Activated naive CD4-positive, alpha-beta T cell treated with anti-CD3 and anti-CD28 coated beads, Interleukin-2, amount 10 ng/mL, durations not matched to agents 7 days and 5 days (primary cell): ENCODE data around the gene S100A6.
"Not testable (repeated sequence)": the region's sequence is repeated elsewhere in the genome, so short reads cannot be mapped to it uniquely, and the experiment has no call there.

Experiments
- CTCF ChIA-PET: fragments of 350-600 bp; sonication (Branson Sonifier 250); formaldehyde crosslinking; loops from one replicate; lab custom pipeline; 2021; ENCODE audit warnings: antibody characterized with exemption; lab: Charles Lee
- DNase-seq: peaks from one replicate; pipeline ENCODE4 v3.0.0-alpha.2; 2020
- H3K27ac Mint-ChIP-seq: one replicate; pipeline ENCODE4 v1.8.0; 2021; ENCODE audit warnings: mild to moderate bottlenecking, moderate library complexity, mixed read lengths
- H3K27me3 Mint-ChIP-seq: one replicate; pipeline ENCODE4 v1.8.0; 2021; ENCODE audit warnings: mild to moderate bottlenecking, mixed read lengths
- H3K36me3 Mint-ChIP-seq: one replicate; pipeline ENCODE4 v1.8.0; 2021; ENCODE audit warnings: mixed read lengths
- H3K4me1 Mint-ChIP-seq: one replicate; pipeline ENCODE4 v1.8.0; 2021; ENCODE audit warnings: mixed read lengths
- H3K4me3 Mint-ChIP-seq: one replicate; pipeline ENCODE4 v1.8.0; 2021; ENCODE audit warnings: mild to moderate bottlenecking, moderate library complexity, mixed read lengths
- H3K9me3 Mint-ChIP-seq: one replicate; pipeline ENCODE4 v1.8.0; 2021; ENCODE audit warnings: mixed read lengths

Gene S100A6

GRCh38 chr1:153535242-153536011, at the start of gene S100A6:
Gene S100A6 (minus strand): TSS chr1:153535991. CDS start chr1:153535339, 652 bp downstream.
- peak; percentile 67 for DNase-seq
- CTCF ChIA-PET = interaction anchor here (1.0 to 8.2 kb wide), 7 partner anchors 9 to 41 kb away, joined by 3 to 204 read pairs (median 10); partner anchors contain the start of gene S100A4
- Mint-ChIP-seq H3K4me1 (peaks cover 79% of the 10 kb centered on the region), H3K4me3 (peak within 1 kb of the TSS; percentile 82), H3K9me3 (no peaks in the 10 kb centered on the region), H3K27ac (peak within 1 kb of the TSS; percentile 91), H3K27me3 (no peaks in the 10 kb centered on the region), H3K36me3 (peaks cover 34% of the 10 kb centered on the region)

GRCh38 chr1:153585006-153585405, 49.2 kb upstream of the S100A6 start:
- no peaks in the 10 kb centered on the region for H3K36me3 Mint-ChIP-seq
- H3K4me1 Mint-ChIP-seq = no peaks in the 10 kb centered on the region
- H3K27ac Mint-ChIP-seq = no peak overlapping the region
- CTCF ChIA-PET = interaction anchor here (1.5 kb wide), 1 partner anchor 74 kb away, joined by 3 read pairs; no protein-coding TSS in a partner anchor
- H3K4me3 Mint-ChIP-seq = no peak overlapping the region
- H3K9me3 Mint-ChIP-seq = no peaks in the 10 kb centered on the region
- H3K27me3 Mint-ChIP-seq = peaks cover 29% of the 10 kb centered on the region
- no peak for DNase-seq

DNA sequence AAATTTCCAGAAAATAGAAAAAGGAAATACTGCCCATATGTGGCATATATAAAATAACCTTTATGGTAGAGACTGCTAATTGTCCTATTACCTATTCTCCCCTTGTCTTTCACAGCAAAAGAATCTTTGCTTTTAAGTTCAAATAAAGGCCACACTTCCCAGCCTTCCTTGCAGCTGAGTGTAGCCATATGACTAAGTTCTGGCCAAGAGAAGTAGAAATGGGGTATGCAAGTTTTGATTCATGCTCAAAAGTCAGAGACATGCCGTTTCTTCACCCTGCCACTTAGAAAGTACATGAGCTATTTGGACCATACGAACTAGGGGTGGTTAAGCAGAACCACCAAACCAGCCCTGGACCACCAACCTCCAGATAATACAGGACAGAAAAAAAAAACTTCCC, 48.2 kb upstream of the S100A6 start:
- H3K4me3 Mint-ChIP-seq = no peak overlapping the region
- CTCF ChIA-PET = no interaction called here
- no peaks in the 10 kb centered on the region for H3K36me3 Mint-ChIP-seq
- no peaks in the 10 kb centered on the region for H3K4me1 Mint-ChIP-seq
- no peaks in the 10 kb centered on the region for H3K9me3 Mint-ChIP-seq
- H3K27ac Mint-ChIP-seq = no peak overlapping the region
- H3K27me3 Mint-ChIP-seq = peaks cover 37% of the 10 kb centered on the region
- DNase-seq = no peak

DNA sequence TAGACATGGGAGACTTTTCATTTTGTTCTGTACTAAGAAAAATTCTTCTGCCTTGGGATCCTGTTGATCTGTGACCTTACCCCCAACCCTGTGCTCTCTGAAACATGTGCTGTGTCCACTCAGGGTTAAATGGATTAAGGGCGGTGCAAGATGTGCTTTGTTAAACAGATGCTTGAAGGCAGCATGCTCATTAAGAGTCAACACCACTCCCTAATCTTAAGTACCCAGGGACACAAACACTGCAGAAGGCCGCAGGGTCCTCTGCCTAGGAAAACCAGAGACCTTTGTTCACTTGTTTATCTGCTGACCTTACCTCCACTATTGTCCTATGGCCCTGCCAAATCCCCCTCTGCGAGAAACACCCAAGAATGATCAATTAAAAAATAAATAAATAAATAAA, 47.7 kb upstream of the S100A6 start:
- CTCF ChIA-PET, DNase-seq, H3K27ac Mint-ChIP-seq, H3K4me3 Mint-ChIP-seq, H3K36me3 Mint-ChIP-seq, H3K4me1 Mint-ChIP-seq, H3K9me3 Mint-ChIP-seq: not testable (repeated sequence)
- H3K27me3 Mint-ChIP-seq = peaks cover 41% of the 10 kb centered on the region

GRCh38 chr1:153582836-153583235, 47.0 kb upstream of the S100A6 start:
- CTCF ChIA-PET, DNase-seq, H3K4me1 Mint-ChIP-seq, H3K27ac Mint-ChIP-seq, H3K9me3 Mint-ChIP-seq, H3K36me3 Mint-ChIP-seq, H3K4me3 Mint-ChIP-seq: not testable (repeated sequence)
- peaks cover 46% of the 10 kb centered on the region for H3K27me3 Mint-ChIP-seq

DNA sequence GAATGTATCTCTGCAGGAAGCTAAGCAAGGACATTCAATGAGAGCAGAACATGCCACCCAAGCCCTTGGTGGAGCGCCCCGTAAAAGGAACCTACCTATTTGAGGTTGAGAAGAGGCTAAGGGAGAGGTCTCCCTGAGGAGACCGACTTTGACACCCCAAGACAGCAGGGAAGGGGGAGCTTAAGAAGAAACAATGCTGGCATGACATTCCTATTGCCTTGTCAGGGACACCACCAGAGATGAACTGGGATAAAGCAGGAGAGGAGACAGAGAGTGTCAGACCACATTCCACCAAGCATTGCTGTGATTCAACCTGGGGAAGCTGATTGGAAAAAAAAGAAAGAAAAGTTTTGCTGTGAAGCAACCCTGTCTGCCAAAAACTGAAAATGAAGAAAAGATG, 43.1 kb upstream of the S100A6 start:
- Mint-ChIP-seq H3K36me3 (no peaks in the 10 kb centered on the region), H3K4me1 (peaks cover 8% of the 10 kb centered on the region), H3K4me3 (no peak overlapping the region), H3K27me3 (peaks cover 40% of the 10 kb centered on the region), H3K27ac (no peak overlapping the region), H3K9me3 (no peaks in the 10 kb centered on the region)
- DNase-seq = no peak
- CTCF ChIA-PET = interaction anchor here (1.1 to 2.5 kb wide), 2 partner anchors 38 to 47 kb away, joined by 3 to 8 read pairs; no protein-coding TSS in a partner anchor

DNA sequence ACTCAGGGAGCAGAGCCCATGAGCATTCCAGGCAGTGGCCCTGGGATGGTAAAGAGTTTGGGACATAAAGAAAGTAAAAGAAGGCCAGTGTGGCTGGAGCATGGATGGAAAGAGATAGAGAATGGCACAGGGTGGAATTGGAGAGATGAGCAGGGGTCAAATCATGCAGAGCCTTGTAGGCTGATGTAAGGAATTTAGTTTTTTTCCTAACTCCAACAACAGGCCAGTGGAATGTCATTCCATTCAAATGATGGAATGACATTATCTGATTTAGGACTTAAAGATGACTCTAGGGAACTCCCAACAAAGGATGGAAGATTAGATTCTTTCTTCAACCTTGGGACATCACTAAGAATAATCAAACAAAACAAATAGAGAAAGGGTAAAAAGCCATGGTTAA, 42.7 kb upstream of the S100A6 start:
- Mint-ChIP-seq H3K27me3 (peaks cover 40% of the 10 kb centered on the region), H3K9me3 (no peaks in the 10 kb centered on the region), H3K4me3 (no peak overlapping the region), H3K36me3 (no peaks in the 10 kb centered on the region), H3K4me1 (peaks cover 8% of the 10 kb centered on the region), H3K27ac (no peak overlapping the region)
- CTCF ChIA-PET = interaction anchor here (1.1 to 3.1 kb wide), 3 partner anchors 39 to 68 kb away, joined by 3 to 12 read pairs (median 8); no protein-coding TSS in a partner anchor
- DNase-seq = no peak

- peaks cover 14% of the 10 kb centered on the region for H3K4me1 Mint-ChIP-seq
- no peak overlapping the region for H3K4me3 Mint-ChIP-seq
- CTCF ChIA-PET = interaction anchor here (0.7 to 3.1 kb wide), 5 partner anchors 10 to 67 kb away, joined by 3 to 12 read pairs (median 3); no protein-coding TSS in a partner anchor
- no peak for DNase-seq
- H3K27me3 Mint-ChIP-seq = peaks cover 40% of the 10 kb centered on the region
- no peaks in the 10 kb centered on the region for H3K36me3 Mint-ChIP-seq
- H3K27ac Mint-ChIP-seq = no peak overlapping the region
- no peaks in the 10 kb centered on the region for H3K9me3 Mint-ChIP-seq
Measured at GRCh38 chr1:153577624-153578051, 41.8 kb upstream of the S100A6 start.

- Mint-ChIP-seq H3K4me3 (no peak overlapping the region), H3K9me3 (no peaks in the 10 kb centered on the region), H3K4me1 (peaks cover 19% of the 10 kb centered on the region), H3K36me3 (no peaks in the 10 kb centered on the region), H3K27me3 (peaks cover 40% of the 10 kb centered on the region), H3K27ac (no peak overlapping the region)
- DNase-seq = no peak
- CTCF ChIA-PET = interaction anchor here (0.7 to 3.1 kb wide), 5 partner anchors 9 to 66 kb away, joined by 3 to 12 read pairs (median 3); no protein-coding TSS in a partner anchor
Measured at GRCh38 chr1:153577138-153577537, 41.3 kb upstream of the S100A6 start.

DNA sequence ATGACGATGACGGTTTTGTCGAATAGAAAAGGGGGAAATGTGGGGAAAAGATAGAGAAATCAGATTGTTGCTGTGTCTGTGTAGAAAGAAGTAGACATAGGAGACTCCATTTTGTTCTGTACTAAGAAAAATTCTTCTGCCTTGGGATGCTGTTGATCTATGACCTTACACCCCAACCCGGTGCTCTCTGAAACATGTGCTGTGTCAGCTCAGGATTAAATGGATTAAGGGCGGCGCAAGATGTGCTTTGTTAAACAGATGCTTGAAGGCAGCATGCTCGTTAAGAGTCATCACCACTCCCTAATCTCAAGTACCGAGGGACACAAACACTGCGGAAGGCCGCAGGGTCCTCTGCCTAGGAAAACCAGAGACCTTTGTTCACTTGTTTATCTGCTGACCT, 39.7 kb upstream of the S100A6 start:
- Mint-ChIP-seq H3K4me1 (peaks cover 22% of the 10 kb centered on the region), H3K27me3 (peaks cover 47% of the 10 kb centered on the region)
- not testable (repeated sequence) for H3K36me3 Mint-ChIP-seq, H3K27ac Mint-ChIP-seq, H3K9me3 Mint-ChIP-seq, H3K4me3 Mint-ChIP-seq, DNase-seq
- CTCF ChIA-PET = interaction anchor here (1.2 to 3.1 kb wide), 2 partner anchors 43 to 65 kb away, joined by 4 to 12 read pairs; no protein-coding TSS in a partner anchor

DNA sequence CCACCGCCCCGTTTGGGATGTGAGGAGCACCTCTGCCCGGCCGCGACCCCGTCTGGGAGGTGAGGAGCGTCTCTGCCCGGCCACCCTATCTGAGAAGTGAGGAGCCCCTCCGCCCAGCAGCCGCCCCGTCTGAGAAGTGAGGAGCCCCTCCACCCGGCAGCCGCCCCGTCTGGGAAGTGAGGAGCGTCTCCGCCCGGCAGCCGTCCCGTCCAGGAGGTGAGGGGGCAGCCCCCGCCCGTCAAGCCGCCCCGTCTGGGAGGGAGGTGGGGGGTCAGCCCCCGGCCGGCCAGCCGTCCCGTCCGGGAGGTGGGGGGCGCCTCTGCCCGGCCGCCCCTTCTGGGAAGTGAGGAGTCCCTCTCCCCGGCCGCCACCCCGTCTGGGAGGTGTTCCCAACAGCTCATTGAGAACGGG, 39.3 kb upstream of the S100A6 start:
- H3K9me3 Mint-ChIP-seq, DNase-seq, H3K4me3 Mint-ChIP-seq, H3K27ac Mint-ChIP-seq, CTCF ChIA-PET, H3K36me3 Mint-ChIP-seq: not testable (repeated sequence)
- peaks cover 22% of the 10 kb centered on the region for H3K4me1 Mint-ChIP-seq
- peaks cover 47% of the 10 kb centered on the region for H3K27me3 Mint-ChIP-seq

DNA sequence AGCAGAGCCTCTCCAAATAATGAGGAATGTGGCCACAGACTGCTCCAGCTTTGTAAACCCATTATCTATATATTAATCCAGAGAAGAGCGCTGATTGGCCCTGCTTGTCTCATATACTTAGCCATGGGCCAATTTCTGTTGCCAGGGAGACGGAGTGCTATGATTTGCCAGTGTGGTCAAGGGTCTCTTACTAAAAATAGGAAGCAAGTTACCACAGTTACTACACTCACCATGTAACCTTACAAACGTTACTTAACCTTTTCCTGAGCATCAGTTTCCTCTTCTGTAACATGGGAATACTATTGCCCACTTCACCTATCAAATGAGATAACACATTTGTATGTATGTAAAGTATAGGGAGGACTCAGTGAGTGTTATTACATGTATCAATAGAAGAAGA, 37.6 kb upstream of the S100A6 start:
- CTCF ChIA-PET = interaction anchor here (0.9 to 6.3 kb wide), 20 partner anchors 8 to 175 kb away, joined by 3 to 204 read pairs (median 6); partner anchors contain the start of genes CHTOP, NPR1, S100A1 and S100A13
- no peak for DNase-seq
- Mint-ChIP-seq H3K36me3 (no peaks in the 10 kb centered on the region), H3K4me1 (peaks cover 32% of the 10 kb centered on the region), H3K27me3 (peaks cover 39% of the 10 kb centered on the region), H3K9me3 (no peaks in the 10 kb centered on the region), H3K27ac (no peak overlapping the region), H3K4me3 (no peak overlapping the region)

- CTCF ChIA-PET = interaction anchor here (0.6 to 6.3 kb wide), 30 partner anchors 9 to 177 kb away, joined by 3 to 204 read pairs (median 4); partner anchors contain the start of genes CHTOP, NPR1, S100A1 and S100A13
- H3K4me3 Mint-ChIP-seq = no peak overlapping the region
- H3K36me3 Mint-ChIP-seq = no peaks in the 10 kb centered on the region
- H3K27me3 Mint-ChIP-seq = peaks cover 32% of the 10 kb centered on the region
- H3K27ac Mint-ChIP-seq = no peak overlapping the region
- DNase-seq = peak; percentile 77
- H3K4me1 Mint-ChIP-seq = peaks cover 36% of the 10 kb centered on the region
- no peaks in the 10 kb centered on the region for H3K9me3 Mint-ChIP-seq
Measured at GRCh38 chr1:153572569-153573015, 36.8 kb upstream of the S100A6 start.

GRCh38 chr1:153571706-153572105, 35.9 kb upstream of the S100A6 start:
- Mint-ChIP-seq H3K36me3 (no peaks in the 10 kb centered on the region), H3K9me3 (no peaks in the 10 kb centered on the region), H3K4me1 (peaks cover 39% of the 10 kb centered on the region), H3K4me3 (no peak overlapping the region), H3K27ac (no peak overlapping the region), H3K27me3 (peaks cover 23% of the 10 kb centered on the region)
- CTCF ChIA-PET = interaction anchor here (0.7 to 6.3 kb wide), 23 partner anchors 10 to 178 kb away, joined by 3 to 204 read pairs (median 5); partner anchors contain the start of genes CHTOP, S100A1, S100A13 and S100A4
- DNase-seq = no peak
